Type B pancreatic cell (in vitro differentiated cells): ENCODE measurements around the gene KRT80. TPM values are rescaled to one million over a fixed set of nuclear protein-coding genes. Genes with fewer than 3 reads are reported as not detected.
A peak's percentile ranks its signal among the peaks of the same experiment; 100 is the strongest.

ENCODE experiments used
- DNase-seq: peaks from one replicate; pipeline ENCODE4 v3.0.0; 2021; ENCODE audit warnings: mixed read lengths; ENCODE audit not compliant: unreplicated experiment; ENCODE audit errors: extremely low spot score
- H3K27ac Mint-ChIP-seq: 2 replicates; pipeline ENCODE4 v1.8.0; 2021; ENCODE audit warnings: mild to moderate bottlenecking, mixed read lengths
- H3K27me3 Mint-ChIP-seq: 2 replicates; pipeline ENCODE4 v1.8.0; 2021; ENCODE audit warnings: mixed read lengths
- H3K36me3 Mint-ChIP-seq: 2 replicates; pipeline ENCODE4 v1.8.0; 2021; ENCODE audit warnings: mixed read lengths
- H3K4me1 Mint-ChIP-seq: one replicate; pipeline ENCODE4 v1.8.0; 2021; ENCODE audit warnings: mixed read lengths; ENCODE audit not compliant: unreplicated experiment
- H3K4me3 Mint-ChIP-seq: 2 replicates; pipeline ENCODE4 v1.8.0; 2021; ENCODE audit warnings: mild to moderate bottlenecking, mixed read lengths
- H3K9me3 Mint-ChIP-seq: 2 replicates; pipeline ENCODE4 v1.8.0; 2021; ENCODE audit warnings: mixed read lengths
- CTCF ChIP-seq: fragments of 200-600 bp; sonication (generic); conservative IDR thresholded peaks from 2 replicates; pipeline ENCODE4 v1.5.0; 2021; ENCODE audit warnings: antibody characterized with exemption, mild to moderate bottlenecking
- total RNA-seq: library from RNA; stranded (reverse); gene quantifications from 2 replicates; pipeline ENCODE4 v1.2.1, GENCODE V29; 2021; ENCODE audit warnings: low replicate concordance

Gene KRT80
- total RNA-seq, 1 donor from 2014 or later = 23.1 TPM

GRCh38 chr12:52141306-52141705 is 50.5 kb downstream of the KRT80 start:
- Mint-ChIP-seq H3K27ac (peak overlapping the region; percentile 74), H3K4me3 (no peak overlapping the region), H3K9me3 (no peaks in the 10 kb centered on the region), H3K4me1 (peaks cover 39% of the 10 kb centered on the region), H3K27me3 (peaks cover 6% of the 10 kb centered on the region), H3K36me3 (no peaks in the 10 kb centered on the region)
- no peak for DNase-seq
- TF ChIP-seq CTCF = peak; percentile 35

GRCh38 chr12:52139579-52140062 is 52.2 kb downstream of the KRT80 start:
- Mint-ChIP-seq H3K27me3 (peaks cover 6% of the 10 kb centered on the region), H3K36me3 (no peaks in the 10 kb centered on the region), H3K9me3 (no peaks in the 10 kb centered on the region), H3K4me1 (peaks cover 33% of the 10 kb centered on the region), H3K4me3 (no peak overlapping the region), H3K27ac (peak overlapping the region; percentile 83)
- no peak for DNase-seq
- peak; percentile 78 for TF ChIP-seq CTCF

GRCh38 chr12:52139147-52139546 is 52.7 kb downstream of the KRT80 start:
- no peak for DNase-seq
- Mint-ChIP-seq H3K4me1 (peaks cover 30% of the 10 kb centered on the region), H3K27me3 (peaks cover 6% of the 10 kb centered on the region), H3K9me3 (no peaks in the 10 kb centered on the region), H3K36me3 (no peaks in the 10 kb centered on the region), H3K4me3 (no peak overlapping the region), H3K27ac (peak overlapping the region; percentile 83)
- TF ChIP-seq CTCF = no peak

- TF ChIP-seq CTCF = no peak
- Mint-ChIP-seq H3K4me3 (no peak overlapping the region), H3K36me3 (no peaks in the 10 kb centered on the region), H3K4me1 (peaks cover 21% of the 10 kb centered on the region), H3K27ac (no peak overlapping the region), H3K27me3 (peaks cover 6% of the 10 kb centered on the region), H3K9me3 (no peaks in the 10 kb centered on the region)
- DNase-seq = no peak
Measured at GRCh38 chr12:52137746-52138145, 54.1 kb downstream of the KRT80 start.

GRCh38 chr12:52132754-52133161 is 59.1 kb downstream of the KRT80 start:
- H3K27me3 Mint-ChIP-seq = peaks cover 13% of the 10 kb centered on the region
- no peak for TF ChIP-seq CTCF
- H3K27ac Mint-ChIP-seq = no peak overlapping the region
- no peak for DNase-seq
- no peak overlapping the region for H3K4me3 Mint-ChIP-seq
- no peaks in the 10 kb centered on the region for H3K36me3 Mint-ChIP-seq
- H3K9me3 Mint-ChIP-seq = no peaks in the 10 kb centered on the region
- no peaks in the 10 kb centered on the region for H3K4me1 Mint-ChIP-seq

GRCh38 chr12:52130711-52131110 is 61.1 kb downstream of the KRT80 start:
- no peak for TF ChIP-seq CTCF
- H3K27ac Mint-ChIP-seq = no peak overlapping the region
- peaks cover 9% of the 10 kb centered on the region for H3K4me1 Mint-ChIP-seq
- H3K9me3 Mint-ChIP-seq = no peaks in the 10 kb centered on the region
- no peak overlapping the region for H3K4me3 Mint-ChIP-seq
- no peak for DNase-seq
- H3K36me3 Mint-ChIP-seq = no peaks in the 10 kb centered on the region
- peaks cover 13% of the 10 kb centered on the region for H3K27me3 Mint-ChIP-seq
